Measurements from ENCODE around the gene CDCA5.

CDCA5 gene, protein sequence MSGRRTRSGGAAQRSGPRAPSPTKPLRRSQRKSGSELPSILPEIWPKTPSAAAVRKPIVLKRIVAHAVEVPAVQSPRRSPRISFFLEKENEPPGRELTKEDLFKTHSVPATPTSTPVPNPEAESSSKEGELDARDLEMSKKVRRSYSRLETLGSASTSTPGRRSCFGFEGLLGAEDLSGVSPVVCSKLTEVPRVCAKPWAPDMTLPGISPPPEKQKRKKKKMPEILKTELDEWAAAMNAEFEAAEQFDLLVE

DNA sequence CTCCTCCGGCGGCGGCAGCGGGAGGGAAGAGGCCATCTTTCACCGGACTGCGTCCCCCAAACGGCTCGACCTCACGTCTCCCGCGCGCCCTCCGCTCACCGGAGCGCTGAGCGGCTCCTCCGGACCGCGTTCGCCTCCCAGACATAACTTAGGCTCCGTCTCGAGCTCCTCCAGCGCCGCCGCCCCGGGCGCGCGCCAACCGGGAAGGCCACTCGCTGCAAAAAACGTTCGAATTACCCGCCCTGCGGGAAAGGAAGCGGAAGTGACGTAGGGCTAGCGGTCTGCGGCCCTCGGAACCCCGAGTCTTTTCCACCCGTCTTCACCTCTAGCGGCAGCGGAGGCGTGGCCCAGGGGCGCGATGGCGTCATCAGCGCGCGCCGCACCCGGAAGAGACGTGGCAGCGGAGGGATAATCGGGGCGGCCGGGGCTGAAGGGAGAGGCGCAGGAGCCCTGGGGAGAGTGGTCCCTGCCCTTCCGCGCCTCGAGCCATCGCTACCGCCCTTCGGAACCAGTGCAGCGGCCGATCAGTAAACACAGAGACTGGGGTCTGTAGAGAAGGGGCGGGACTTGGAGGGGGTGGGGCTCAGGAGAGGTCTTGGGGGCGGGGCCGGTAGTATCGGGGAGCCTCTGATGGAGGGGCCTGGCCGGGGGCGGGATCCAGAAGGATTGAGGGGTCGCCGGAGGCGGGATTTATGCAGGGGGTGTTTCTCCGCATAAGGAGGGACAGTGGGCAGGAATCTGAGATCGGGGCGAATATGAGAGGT lies at the start of gene CDCA5, which contains the start of gene ZFPL1:
TSS of gene CDCA5 (minus strand) at position 207 of the 764 bp plus-strand sequence. CDS start at position 145, 62 bp downstream.
TSS of gene ZFPL1 (plus strand) at position 389 of the 764 bp plus-strand sequence. CDS start 477 bp downstream, outside the sequence.
- DNase-seq: peak; percentile 97

DNA sequence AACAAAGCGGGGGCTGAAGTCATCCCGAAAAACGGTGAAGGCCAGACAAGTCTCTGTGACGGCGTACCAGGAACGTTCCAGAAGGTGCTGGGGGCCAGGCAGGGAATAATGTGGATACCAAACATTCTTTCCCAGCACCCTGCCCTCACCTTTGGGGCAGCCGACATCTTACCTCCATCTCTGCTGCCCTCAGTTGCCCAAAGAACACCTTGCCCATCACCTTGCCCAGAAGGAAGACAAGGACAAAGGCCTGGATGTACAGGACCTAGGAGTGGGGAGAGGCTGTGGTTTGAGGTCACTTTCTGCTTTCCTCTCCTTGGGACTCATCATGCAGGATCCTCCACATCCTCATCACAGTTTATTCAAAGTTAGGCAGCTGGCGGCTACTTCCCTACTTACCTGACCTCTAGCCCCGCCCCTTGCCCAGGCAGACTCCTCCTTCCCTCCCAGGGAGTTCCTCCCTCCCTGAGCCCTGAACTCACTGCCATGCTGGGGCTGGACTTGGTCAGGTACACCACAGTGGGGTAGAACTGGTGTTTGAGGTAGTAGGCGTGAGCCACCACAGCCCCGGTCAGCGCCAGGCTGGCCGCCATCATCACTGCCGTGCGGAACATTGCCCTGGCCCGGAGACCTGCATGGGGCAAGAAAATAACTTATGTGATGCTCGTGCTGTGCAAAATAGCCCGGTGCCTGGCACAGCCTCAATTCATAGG lies 49.3 kb upstream of the CDCA5 start:
- DNase-seq: no peak

DNA sequence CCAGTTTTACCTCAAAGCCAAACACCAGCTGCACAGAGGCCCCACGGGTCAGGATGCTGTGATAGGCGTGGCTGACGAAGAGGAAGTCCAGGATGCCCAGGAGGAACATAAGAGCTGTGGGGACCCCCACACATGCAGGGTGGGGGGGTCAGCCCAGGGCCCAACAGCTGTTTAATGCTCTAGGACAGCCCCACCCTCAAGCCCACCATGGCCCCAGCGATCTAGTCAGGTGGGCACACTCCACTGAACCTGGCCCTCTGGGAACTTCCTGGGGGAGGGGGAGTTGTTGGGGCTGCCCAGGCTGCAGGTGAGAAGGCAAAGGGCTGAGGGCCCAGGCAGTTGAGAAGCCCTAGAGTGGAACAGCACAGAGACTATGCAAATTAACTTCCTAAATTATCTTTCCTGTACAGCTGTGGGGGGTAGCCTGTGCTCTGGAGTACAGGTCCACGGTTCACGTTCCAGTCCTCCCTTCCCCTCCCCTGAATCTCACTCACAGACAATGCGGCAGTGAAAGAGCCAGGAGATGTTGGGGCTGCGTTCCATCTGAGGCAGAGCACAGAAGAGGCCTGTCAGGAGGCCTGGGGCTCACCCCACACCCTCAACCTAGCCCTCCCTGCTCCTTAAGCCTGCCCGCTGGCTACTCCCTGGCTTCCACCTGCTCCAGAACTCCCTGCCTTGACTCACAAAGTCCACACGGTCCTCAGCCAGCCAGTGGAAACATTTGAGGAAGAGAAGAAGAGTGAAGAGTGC lies 48.6 kb upstream of the CDCA5 start:
- DNase-seq: no peak

DNA sequence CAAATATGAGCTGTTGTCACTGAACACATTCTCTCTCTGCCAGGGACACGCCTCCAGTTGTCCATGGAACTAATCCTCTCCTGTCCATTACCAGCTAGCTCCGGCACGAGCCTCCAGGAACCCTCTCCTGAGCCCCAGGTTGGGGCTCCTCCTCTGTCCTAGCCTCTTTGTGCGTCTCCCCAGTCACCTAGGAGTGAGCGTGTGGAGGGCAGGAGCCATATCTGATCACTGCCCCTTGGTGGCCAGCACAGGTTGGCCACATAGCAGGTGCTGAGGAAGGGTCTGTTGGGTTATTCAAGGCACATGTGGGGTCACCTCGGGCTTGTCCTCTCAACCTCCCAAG lies 48.0 kb upstream of the CDCA5 start:
- DNase-seq: no peak

DNA sequence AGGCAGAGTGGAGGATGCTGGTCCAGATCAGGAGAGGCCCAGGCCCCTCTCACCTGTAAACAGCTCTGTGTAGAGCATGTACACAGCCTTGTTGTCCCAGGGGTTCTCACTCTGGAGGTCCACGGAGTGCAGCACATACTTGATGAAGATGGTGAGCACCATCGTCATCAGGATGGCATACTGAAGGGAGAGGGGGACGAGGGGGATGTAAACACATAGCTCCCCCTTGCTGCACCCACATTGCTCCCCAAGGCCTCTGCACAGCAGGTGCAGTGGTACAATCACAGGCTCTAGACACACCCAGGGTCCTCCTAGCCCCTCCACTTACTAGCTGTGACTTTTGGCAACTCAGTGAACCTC lies 47.6 kb upstream of the CDCA5 start:
- DNase-seq: no peak

DNA sequence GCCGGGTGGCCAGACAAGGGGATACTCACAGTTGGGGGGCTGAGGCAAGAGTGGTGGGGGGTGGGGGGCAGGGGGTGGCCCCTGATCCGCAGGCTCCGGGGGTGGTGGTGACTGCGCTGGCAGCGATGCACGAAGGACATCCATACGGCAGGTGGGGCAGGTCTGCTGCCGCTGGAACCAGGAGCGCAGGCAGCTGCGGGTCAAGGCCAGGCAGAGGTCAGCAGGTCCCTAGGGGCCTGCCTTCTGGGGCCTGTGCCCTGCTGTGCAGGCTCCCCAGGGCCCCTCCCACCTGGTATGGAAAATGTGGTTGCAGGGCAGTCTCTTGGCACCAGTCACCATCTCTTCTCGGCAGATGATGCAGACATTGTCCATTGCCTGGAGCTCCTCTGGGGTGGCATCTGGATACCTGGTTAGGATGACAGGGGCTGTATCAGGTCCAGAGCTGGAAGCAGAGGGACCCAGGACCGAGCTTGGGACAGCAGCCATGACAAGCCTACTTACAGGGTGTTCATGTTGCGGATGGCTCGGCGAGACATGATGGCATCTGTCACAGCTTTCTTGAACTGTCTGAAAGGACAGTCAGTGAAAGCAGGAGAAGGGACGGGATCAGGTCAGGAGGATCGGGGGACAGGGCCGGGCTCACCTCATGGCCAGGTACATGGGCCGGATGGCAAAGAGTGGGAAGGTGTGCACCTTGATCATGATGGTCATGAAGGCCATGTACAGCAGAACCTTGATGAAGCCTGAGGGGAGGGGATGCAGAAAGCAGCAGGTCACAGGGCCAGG lies 47.0 kb upstream of the CDCA5 start:
- no peak for DNase-seq

DNA sequence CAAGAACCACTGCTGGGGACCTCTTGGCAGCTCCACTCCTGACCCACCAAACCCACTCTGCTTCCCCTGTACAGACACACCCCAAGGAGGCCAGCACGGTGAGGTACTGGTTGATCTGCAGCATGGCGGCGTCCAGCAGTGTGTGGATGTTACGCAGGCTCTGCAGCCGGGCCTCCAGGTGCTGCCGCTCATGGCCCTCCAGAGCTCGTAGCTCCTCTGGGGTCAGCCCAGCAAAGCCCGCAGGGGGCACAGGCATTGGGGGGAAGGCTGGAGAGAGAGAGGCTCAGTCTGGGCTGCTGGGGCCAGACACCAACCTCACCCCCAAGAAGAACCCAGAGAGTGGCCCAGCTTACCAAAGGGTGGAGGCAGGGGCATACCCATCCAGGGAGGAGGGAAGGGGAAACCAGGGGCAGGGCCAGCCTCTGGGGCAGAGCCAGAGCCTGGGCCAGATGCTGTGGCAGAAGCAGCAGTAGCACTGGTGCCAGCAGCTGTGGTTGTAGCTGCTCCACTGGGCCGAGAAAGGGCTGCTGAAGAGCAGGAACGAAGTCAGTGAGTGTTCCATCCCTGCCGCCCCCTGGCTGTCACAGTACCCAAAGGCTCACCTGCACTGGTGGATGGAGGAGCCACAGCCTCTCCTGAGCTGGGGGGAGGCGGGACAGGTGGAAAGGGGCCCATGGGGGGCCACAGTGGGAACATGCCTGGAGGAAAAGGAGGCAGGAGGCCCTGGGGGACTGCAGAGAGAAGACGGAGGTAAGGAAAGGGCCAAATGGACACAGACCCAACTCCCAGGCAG lies 46.0 kb upstream of the CDCA5 start:
- no peak for DNase-seq

DNA sequence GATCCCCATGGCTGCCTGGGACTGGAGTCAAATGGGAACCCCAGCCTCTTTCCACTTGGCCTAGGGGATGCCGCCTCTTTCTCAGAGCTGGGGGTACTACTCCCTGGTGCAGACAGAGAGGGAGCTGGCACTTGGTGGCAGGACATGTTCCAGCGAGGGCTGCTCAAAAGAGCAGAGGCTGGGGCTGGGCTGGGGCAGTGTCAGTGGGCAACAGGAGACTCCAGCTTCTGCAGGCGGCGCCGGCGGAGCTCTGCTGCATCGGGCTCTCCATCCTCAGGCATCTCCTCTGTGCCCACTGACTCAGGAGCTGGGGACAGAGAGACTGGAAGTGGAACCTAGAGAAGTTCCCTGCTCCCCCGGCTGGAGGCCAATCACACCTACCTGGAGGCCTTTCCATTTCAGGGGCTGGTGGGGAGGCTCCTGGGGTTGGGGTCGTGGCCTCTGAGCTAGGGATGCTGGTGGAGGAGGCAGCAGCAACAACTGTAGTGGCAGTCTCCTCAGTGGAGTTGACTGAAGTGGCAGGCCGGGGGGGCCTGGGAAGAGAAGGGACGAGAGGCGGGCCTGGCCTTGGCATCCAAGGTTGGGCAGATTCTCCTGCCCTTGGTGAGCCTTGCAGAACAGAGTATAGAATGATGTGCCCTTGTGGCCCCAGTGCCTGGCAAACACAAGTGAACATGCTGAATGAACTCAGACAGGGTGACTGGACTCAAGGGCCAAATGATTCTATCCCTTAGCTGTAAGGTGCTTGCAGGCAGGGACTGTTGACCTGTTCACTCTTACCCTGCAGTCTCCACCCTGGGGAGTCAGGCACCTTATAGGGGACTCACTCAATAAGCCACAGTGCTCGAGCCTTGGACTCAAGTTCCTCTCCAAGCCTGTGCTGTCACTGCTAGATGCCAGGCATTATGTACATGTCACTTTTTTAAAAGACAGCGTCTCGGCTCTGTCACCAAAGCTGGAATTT lies 44.6 kb upstream of the CDCA5 start:
- DNase-seq: no peak

DNA sequence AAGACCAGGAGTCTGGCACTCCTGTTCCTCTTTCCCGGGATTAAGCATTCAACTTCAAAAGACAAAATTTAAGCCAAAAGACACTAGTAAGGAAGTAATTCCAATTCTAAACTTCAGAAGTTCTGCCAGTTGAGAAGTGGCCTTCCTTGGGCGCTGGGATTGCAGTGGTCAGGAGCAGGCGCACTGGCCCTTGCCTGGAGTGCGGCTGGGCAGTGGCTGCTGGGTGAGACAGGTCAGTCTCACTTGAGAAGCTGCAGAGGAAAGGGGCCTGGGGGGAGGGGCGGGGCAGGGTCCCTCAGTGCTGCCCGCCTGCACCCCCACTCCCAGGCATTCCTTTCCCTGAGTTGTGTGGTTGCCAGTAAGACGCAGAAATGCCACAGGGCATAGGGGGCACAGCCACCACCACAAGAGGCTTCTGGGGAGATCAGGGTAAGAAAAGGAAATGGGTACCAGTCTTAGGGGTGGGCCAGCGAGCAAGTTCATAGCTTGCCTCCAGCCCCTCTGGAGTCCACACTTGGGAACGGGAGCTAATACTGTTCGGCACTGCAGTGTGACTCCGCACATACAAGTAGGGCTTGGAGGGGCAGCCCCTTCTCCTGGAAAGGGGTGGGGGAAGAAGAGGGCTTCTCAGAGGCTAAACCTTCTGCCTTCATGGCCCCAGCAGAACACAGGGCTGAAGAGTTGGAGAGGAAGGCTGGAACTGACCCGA lies 43.8 kb upstream of the CDCA5 start:
- no peak for DNase-seq

DNA sequence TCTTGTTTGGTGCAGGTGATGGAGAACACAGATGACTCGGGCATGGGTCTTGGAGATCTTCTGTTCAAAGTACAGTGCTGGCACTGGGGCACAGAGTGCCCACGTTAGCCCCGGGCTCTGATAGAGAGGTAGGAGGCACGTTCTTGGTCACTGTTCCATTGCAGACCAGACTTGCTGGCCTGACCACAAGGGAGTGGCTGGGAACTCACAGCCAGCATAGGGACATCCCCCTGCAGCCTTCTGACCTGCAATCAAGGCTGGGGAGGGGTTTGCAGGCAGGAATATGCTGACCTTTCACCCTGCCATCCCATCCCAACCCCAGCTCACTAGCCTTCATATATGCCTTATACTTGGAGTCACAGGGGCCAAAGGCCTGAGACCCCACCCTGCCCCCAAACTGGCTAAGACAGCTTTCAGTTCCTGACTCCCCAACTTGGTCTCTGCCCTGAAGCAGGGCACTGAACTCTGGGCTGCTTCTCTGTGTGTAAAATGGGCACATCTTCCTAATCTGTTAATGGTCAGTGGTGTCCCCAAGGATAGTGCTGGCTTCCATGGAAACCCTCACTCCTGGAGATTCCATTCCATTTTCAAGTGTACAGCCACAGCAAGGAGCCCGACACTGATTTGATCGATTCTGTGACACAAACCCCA lies 42.9 kb upstream of the CDCA5 start:
- DNase-seq: no peak

DNA sequence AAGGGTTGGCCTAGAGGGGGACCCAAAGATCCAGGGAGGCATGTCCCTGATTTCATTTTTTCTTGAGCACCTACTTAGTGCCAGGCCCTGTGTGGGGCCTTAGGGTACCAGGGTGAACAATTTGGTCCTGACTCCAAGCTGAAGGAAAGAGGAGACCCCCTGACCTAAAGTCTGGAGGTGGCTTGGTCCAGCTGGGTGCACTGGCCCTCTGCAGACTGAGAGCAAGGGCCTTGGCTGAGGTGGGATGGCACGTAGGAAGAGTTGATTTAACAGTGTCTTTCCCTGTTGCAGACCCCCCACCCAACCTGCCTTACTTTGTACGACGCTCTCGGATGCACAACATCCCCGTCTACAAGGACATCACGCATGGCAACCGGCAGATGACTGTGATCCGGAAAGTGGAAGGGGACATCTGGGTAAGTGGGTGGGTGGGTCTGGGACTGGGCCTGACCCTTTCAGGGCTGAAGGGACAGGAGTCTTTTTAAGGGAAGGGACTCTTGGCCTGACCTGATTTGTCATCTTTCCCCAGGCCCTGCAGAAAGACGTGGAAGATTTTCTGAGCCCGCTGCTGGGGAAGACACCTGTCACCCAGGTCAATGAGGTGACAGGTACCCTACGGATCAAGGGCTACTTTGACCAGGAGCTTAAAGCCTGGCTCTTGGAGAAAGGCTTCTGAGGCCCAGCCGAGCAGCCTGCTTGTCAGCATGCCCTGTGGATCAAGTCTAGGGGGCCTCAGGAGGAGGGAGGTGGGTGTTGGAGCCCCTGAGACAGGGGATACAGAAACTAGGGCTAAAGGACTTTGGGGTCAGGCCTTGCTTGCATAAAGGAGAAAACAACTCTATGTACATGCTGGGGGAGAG lies 41.6 kb upstream of the CDCA5 start:
- DNase-seq: no peak

DNA sequence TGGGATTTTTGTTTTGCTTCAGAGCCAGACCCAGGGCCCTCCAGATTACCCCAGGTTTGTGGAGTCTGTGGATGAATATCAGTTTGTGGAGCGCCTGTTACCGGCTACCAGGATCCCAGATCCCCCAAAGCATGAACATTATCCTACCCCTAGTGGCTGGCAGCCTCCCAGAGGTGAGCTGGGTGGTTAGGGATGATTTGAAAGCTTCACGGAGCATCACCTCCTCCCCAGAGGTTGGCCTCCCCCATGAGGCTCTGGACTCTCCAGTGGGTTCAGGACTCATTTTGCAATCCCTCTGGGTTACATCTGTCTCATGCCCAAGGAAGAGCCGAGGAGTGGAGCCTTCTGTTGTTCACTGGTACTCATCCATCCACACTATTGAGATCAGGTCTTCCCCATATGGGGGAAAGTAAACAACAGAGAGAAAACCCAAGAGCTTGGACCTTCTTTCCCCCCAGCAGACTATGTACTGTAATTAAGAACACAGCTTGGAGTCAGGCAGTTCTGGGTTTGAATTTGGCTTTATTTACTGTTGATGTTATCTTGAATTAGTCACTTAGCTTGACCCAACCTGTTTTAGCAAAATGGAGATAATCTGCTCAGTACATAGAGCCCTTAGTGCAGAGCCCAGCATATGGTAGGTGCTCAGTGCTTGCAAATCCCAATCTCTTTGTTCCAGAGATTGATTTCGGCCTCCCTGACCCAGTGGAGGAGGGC lies 40.8 kb upstream of the CDCA5 start:
- no peak for DNase-seq

DNA sequence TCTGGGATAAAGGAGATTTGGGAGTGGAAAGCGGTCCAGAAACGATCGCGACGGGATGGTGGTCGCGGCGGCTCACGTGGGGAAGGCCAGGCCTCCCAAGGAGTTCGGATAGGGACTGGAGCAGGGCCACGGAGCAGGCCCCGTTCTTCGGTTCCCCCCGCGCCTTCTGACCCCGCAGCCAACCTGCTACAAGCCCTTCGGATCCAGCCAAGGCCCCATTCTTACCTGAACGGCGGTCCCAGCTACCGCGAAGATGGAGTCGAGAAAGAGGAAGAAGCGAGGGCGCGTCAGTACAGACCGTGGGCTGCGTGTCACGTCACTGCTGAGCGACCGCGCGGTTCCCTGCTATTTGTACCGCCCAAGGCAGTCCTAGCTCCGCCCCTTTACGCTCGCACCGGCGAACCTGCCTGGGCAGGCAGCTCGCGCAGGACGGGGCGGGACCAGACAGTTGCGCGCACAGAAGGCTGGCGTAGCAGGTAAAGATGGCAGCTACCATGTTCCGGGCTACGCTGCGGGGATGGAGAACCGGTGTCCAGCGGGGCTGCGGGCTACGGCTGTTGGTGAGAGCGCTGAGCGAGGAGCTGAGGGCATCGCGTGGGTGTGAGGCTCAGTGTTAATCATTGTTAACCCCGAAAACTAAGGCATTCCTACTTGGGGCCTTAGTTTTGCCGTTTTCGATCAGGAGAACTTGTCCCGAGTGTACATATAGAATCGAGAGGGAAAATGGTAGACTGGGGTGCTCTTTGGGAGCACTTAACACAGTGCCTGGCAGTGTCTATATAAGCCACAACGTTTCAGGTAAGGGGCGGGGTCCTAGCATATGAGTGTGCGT lies 38.2 kb upstream of the CDCA5 start, which contains the start of the genes FAU and MRPL49:
TSS of gene FAU (minus strand) at position 270 of the 832 bp plus-strand sequence. CDS start 321 bp downstream, outside the sequence.
TSS of gene MRPL49 (plus strand) at position 457 of the 832 bp plus-strand sequence. CDS start at position 483, 26 bp downstream.
- DNase-seq: peak; percentile 98

DNA sequence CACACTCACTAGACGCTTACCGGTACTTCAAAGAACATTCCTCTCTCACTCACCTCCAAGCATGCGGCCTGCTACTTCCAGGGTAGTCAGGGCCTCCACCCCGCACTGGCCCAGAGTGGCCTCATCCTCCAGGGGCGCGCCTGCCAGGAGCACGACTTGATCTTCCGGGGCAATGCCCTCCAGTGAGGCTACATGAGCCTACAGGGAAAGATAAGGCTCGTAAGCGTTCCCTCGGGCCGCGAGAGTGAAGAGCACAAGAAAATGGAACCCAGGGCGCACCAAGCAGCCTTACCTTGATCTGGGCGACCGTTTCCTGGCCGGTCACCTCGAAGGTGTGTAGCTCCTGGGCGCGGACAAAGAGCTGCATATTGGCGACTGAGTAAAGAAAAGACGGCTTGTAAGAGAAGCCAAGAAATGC lies 37.6 kb upstream of the CDCA5 start:
- no peak for DNase-seq

DNA sequence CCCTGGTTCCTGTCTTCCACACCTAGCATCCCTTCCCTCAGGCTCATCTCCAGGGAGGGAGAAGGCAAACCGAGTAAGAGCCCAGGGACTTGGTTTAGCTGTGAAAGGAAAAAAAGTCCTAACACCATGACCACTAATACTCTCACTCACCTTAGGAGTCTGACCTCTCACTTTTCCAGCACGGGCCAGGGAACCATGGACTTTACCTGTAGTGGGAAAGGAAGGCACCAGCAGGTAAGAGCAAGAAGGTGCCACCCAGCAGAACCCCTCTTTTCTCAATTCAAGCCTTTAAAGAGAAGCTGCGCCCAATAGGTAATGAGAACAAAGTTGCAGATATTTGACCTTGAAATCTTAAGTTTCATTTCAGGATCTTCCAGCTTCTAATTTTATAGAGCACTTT lies 37.0 kb upstream of the CDCA5 start:
- no peak for DNase-seq

DNA sequence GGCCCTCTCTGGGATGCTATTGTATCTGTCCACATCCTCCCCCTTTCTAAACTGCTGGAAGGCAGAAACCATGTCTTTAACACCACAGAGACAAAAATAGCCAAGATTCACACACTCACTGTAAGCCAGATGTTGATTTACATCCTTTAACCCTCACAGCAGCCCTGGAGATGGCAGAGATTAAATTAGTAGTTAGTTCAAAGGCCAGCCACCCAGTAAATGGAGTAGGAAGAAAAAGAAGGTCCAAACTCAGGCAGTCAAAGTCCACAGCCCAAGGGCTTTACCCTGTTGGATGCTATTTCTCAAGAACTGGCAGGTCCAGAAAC lies 35.8 kb upstream of the CDCA5 start:
- no peak for DNase-seq
